Mesenteric fat pad (tissue), 1 donor: ENCODE data around the gene COL11A2. TPM values are rescaled to one million over a fixed set of nuclear protein-coding genes. Genes with fewer than 3 reads are reported as not detected.

Source experiments
- DNase-seq: peaks from one replicate; pipeline ENCODE4 v3.0.0-alpha.2; 2020; ENCODE audit warnings: low spot score
- microRNA-seq: library from miRNA; unstranded; fragments of <30 nt; microRNA quantifications from one replicate; pipeline ENCODE4 v1.2.0, GENCODE V29; 2020; ENCODE audit warnings: borderline number of aligned reads
- total RNA-seq: library from RNA; stranded (reverse); fragmentation: NEBNext Ultra II Directional; extraction: Animal tissue kit (Norgen Biotek cat#: 25700); gene quantifications from one replicate; pipeline ENCODE4 v1.2.1, GENCODE V29; 2021
- donor health status: DM: yes; HTN: yes; CAD: no.

The COL11A2 gene
- total RNA-seq, 1 donor from 2014 or later: 0.67 TPM

DNA sequence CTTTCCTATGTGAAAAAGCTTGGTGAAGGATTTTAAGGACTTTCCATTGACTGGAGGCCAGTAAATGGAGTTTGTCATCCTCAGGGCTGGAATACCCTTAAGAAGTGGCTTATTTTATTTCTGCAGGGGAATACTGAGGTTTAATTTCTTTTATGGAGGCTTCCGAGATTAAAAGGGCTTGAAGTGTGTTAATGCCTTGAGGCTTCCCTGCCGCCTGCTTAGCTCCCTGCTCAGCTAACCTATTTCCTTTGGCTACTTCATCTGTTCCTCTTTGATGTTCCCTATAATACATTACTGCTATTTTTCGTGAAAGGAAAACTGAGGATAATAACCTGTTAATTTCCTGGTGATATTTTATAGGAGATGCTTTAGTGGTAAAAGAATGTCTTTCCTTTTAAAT is 72.3 kb downstream of the COL11A2 start:
- no peak for DNase-seq

DNA sequence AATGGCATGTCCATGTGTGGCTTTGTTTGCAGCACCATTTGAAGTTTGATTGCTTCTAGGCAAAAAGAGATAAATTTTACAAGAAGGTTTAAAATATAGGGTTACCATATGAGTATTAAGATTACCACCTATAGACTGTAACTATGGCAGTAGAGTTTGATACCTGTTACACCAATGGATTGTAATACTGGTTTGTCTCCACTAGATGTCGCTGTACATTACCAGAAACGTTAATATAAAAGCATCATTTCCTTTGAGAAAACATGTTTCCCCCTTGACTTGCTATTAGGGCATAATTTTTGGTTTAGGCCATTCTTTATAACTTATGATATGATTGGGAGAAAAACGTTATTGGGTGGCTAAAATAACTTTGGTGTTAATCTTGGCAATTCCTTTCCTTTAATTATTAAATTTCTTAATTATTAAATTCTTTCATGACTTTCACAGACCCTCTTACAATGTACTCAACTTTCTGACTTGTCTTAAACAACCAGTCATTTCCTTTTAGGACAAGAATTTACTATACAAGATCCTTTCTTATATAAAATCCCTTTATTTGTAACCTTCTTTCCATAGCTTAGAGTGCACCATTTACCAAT is 73.6 kb downstream of the COL11A2 start:
- no peak for DNase-seq

DNA sequence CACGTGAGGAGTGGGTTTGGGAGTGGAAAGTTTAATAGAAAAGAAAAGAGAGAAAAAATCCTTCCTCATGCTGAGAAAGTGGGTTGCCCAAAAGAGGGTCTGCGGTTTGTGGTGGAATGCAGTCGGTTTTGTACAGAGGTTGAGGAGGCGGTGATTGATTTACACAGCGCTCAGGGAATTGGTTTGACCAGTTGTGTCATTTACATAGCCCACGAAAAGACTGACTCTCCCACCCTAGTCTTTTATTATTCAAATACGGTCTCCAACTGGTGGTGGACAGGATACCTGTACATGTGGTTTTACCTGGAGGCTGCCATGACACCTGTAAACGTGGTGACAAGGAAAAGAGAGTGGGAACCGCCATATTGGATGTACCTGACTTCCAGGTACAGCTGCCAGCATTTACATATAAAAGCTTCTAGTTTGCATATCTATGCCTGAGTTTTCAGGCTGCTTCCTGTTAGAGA is 74.4 kb downstream of the COL11A2 start:
- DNase-seq: no peak

DNA sequence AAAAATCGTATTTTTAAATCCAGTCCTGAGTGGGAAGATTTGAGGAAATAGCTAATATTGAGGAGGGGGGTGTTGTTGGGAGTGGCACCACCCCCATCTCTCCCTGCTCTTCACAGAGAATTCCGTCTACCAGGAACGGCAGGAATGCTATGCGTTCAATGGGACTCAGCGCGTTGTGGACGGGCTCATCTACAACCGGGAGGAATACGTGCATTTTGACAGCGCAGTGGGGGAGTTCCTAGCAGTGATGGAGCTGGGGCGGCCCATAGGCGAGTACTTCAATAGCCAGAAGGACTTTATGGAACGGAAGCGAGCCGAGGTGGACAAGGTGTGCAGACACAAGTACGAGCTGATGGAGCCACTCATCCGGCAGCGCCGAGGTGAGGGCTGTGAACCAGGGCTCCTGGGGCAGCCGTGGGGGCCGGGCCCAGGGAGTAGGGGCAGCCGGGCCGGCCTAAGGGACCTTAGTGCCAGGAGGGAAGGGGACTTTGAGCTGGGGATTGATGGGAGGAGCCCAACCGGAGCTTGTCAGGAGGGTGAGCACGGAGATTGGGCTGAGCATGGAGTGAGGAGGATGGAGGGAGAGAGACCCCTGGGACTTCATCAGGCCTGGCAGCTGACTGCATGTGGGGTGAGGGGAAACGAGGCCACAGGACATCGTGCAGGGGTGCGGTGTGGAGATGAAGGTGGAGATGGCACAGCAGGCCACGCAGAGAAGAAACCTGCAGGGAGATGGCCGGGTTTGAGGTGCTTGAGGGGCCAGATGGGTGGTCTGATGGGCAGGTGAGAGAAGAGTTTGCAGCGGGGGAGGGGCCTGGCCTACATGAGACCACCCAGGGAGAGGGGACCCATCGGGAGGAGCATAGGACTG is 75.2 kb downstream of the COL11A2 start:
- no peak for DNase-seq

DNA sequence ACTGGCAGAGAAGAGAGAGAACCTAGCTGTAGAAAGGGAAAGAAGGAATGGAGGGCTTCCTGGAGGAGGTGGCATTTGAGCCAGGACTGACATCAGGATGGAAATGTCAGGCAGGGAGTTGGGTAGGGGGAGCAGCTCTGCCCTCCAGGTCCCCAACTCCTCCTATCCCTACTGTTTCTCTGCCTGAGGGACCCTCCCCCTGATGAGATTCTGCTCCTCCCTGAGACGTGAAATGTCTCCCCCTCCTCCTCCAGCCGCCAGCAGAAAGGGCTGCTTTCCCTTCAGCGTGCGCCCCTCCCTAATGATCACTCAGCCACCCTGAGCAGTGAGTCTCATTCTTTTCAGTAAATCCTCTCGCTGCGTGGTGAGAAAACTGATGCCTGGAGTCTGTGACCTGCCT is 75.8 kb downstream of the COL11A2 start:
- no peak for DNase-seq

DNA sequence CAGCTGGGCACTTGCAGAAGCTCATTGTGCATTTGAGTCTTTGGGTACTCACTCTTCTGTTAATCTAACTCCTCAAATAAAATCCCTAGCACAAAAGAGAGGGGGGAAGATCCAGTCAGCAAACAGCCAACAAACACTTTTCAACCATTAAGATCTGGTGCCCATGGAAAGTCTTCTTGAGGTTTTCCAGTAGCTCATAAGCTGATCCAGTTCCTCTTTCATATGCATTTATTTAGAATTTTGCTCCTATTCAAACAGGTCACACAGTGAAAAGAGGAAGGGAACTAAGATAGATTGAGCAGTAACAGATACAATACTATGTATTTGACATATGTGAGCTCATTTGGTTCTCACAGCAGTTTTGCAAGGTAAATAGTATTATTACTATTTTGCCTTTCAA is 77.9 kb downstream of the COL11A2 start:
- no peak for DNase-seq

DNA sequence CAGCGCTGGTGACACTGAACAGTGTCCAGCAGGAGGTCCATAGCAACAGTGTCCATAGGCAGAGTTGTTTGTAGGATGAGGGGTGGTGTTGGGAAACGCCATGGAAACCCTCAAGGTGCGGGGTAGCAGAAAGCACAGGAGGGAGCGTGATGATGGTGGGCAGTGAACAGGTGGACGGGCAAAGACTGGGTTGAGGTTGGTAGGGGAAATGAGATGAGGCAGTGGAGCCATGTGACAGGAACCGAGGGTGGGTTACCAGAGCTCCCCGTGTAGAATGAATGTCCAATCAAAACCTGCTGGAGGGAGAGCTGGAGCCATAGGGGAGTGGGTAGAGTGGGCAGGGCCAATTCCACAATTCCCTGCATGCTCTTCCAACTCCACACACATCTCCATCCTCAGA is 78.5 kb downstream of the COL11A2 start:
- DNase-seq: no peak

Small RNAs within 50 kb of the gene (microRNA-seq; reads per million reads assigned to microRNA genes)
- not detected for gene MIR219A1

Other genes with a start within 250 kb of the COL11A2 start
- 42.9 TPM for gene HLA-DMA, start 239.4 kb downstream of the COL11A2 start, total RNA-seq
- 132 TPM for gene BRD2, start 223.9 kb downstream of the COL11A2 start, total RNA-seq
- 5.0 TPM for gene HLA-DOA, start 182.9 kb downstream of the COL11A2 start, total RNA-seq
- gene HLA-DPA1, start 118.8 kb downstream of the COL11A2 start, total RNA-seq: 82.5 TPM
- gene HLA-DPB1, start 116.5 kb downstream of the COL11A2 start, total RNA-seq: 52.5 TPM
- 35.8 TPM for gene RXRB, start 8.2 kb upstream of the COL11A2 start, total RNA-seq
- 109 TPM for gene SLC39A7, start 8.4 kb upstream of the COL11A2 start, total RNA-seq
- 5.3 TPM for gene HSD17B8, start 12.2 kb upstream of the COL11A2 start, total RNA-seq
- gene RING1, start 16.0 kb upstream of the COL11A2 start, total RNA-seq: 32.6 TPM
- 39.8 TPM for gene VPS52, start 79.4 kb upstream of the COL11A2 start, total RNA-seq
- gene RPS18, start 79.6 kb upstream of the COL11A2 start, total RNA-seq: 1,776 TPM
- gene B3GALT4, start 84.7 kb upstream of the COL11A2 start, total RNA-seq: 10.7 TPM
- gene WDR46, start 96.8 kb upstream of the COL11A2 start, total RNA-seq: 48.9 TPM
- gene PFDN6, start 97.1 kb upstream of the COL11A2 start, total RNA-seq: 34.8 TPM
- 56.2 TPM for gene RGL2, start 106.5 kb upstream of the COL11A2 start, total RNA-seq
- 77.9 TPM for gene TAPBP, start 121.6 kb upstream of the COL11A2 start, total RNA-seq
- gene ZBTB22, start 125.3 kb upstream of the COL11A2 start, total RNA-seq: 12.1 TPM
- gene DAXX, start 130.5 kb upstream of the COL11A2 start, total RNA-seq: 41.7 TPM
- 0.19 TPM for gene KIFC1, start 199.4 kb upstream of the COL11A2 start, total RNA-seq
- 42.5 TPM for gene PHF1, start 218.5 kb upstream of the COL11A2 start, total RNA-seq
- gene CUTA, start 225.6 kb upstream of the COL11A2 start, total RNA-seq: 103 TPM
- gene SYNGAP1, start 227.6 kb upstream of the COL11A2 start, total RNA-seq: 14.1 TPM